ENCODE measurements around the gene SRGAP1. TPM values are rescaled to one million over a fixed set of nuclear protein-coding genes. Genes with fewer than 3 reads are reported as not detected.

Gene SRGAP1
- total and polyA plus RNA-seq, 2 of the 8 experiments (the other 6 are each of a cell fraction or from before 2014, with no cell fraction given) = 3.2 to 7.3 TPM

- no peak overlapping the region for H3K27ac ChIP-seq (ENCODE audit: low read depth, low read length)
- no peak overlapping the region for H4K5ac ChIP-seq (ENCODE audit: insufficient read length, low read depth, low read length)
- no peak overlapping the region for H2AFZ ChIP-seq (ENCODE audit: low read length)
- no peak overlapping the region for H2BK12ac ChIP-seq (ENCODE audit: low read depth, low read length)
- no peaks in the 10 kb centered on the region for H3K79me2 ChIP-seq (ENCODE audit: control insufficient read depth in 1 of 2, insufficient read depth in 2 of 2, low read length in 2 of 2)
- no peak overlapping the region for H3K4me2 ChIP-seq (ENCODE audit: insufficient read depth in 1 of 2, low read depth in 2 of 2, low read length in 2 of 2)
- no peak overlapping the region for H2BK15ac ChIP-seq (ENCODE audit: low read length)
- H3K23ac ChIP-seq (ENCODE audit: insufficient read length) = no peak overlapping the region
- no peaks in the 10 kb centered on the region for H3K27me3 ChIP-seq (replicated peaks in 1 of 4; ENCODE audit: control insufficient read depth in 3 of 4, extremely low read depth in 1 of 4, insufficient read depth in 3 of 4, low read length in 3 of 4)
- no peak overlapping the region for H3K4ac ChIP-seq (replicated peaks; ENCODE audit: insufficient read length, low read depth, low read length)
- POLR2A ChIA-PET (ENCODE audit: partially characterized antibody) = interaction anchor here (1.1 kb wide), 1 partner anchor 35 kb away, joined by 3 read pairs; no protein-coding TSS in a partner anchor
- no peak overlapping the region for H3K14ac ChIP-seq (ENCODE audit: insufficient read length)
- H2AK5ac ChIP-seq (ENCODE audit: low read depth, low read length) = no peak overlapping the region
- no peaks in the 10 kb centered on the region for H3K23me2 ChIP-seq (ENCODE audit: low read depth, low read length)
- no peak overlapping the region for H3K56ac ChIP-seq (replicated peaks; ENCODE audit: insufficient read length, low read depth, low read length)
- H4K8ac ChIP-seq (ENCODE audit: extremely low read depth, insufficient read depth, low read length) = no peak overlapping the region
- H3K9me3 ChIP-seq (ENCODE audit: insufficient read depth in 2 of 2, low read depth in 1 of 2, low read length in 1 of 2) = no peaks in the 10 kb centered on the region
- H2BK5ac ChIP-seq (ENCODE audit: low read depth, low read length) = no peak overlapping the region
- H2BK120ac ChIP-seq (replicated peaks; ENCODE audit: low read depth, low read length) = no peak overlapping the region
- no peak overlapping the region for H4K91ac ChIP-seq (replicated peaks; ENCODE audit: insufficient read length, low read length)
- H3K4me1 ChIP-seq (replicated peaks in 1 of 4; ENCODE audit: control insufficient read depth in 3 of 4, insufficient read depth in 4 of 4, low read length in 3 of 4) = no peaks in the 10 kb centered on the region
- CTCF ChIA-PET (ENCODE audit: partially characterized antibody) = no interaction called here
- no peak overlapping the region for H3K4me3 ChIP-seq (ENCODE audit: extremely low read depth in 1 of 4, insufficient read depth in 2 of 4, low read depth in 3 of 4, low read length in 4 of 4)
- FAIRE-seq (no peak), DNase-seq (ENCODE audit: low read depth in 1 of 2, low spot score in 2 of 2) (no peak)
- H3K18ac ChIP-seq (ENCODE audit: extremely low read depth, low read length) = no peak overlapping the region
- H3K36me3 ChIP-seq (ENCODE audit: control insufficient read depth in 2 of 4, insufficient read depth in 4 of 4, low read length in 3 of 4) = no peaks in the 10 kb centered on the region
- H3K79me1 ChIP-seq (ENCODE audit: low read depth, low read length) = no peaks in the 10 kb centered on the region
- no peak overlapping the region for H2BK20ac ChIP-seq (ENCODE audit: low read length)
- no peaks in the 10 kb centered on the region for H4K20me1 ChIP-seq (replicated peaks in 1 of 2; ENCODE audit: control insufficient read depth in 1 of 2, insufficient read depth in 2 of 2, low read length in 2 of 2)
- H3K9ac ChIP-seq (replicated peaks in 1 of 4; ENCODE audit: extremely low read depth in 1 of 4, low read depth in 3 of 4, low read length in 3 of 4) = no peak overlapping the region
- no peak for TF ChIP-seq EZH2 (IDR thresholded peaks at IDR 0.05; ENCODE audit: low read depth, low read length, severe bottlenecking)
- no peak for TF ChIP-seq BACH1 (IDR thresholded peaks at IDR 0.05; ENCODE audit: low read length)
- TF ChIP-seq BCL11A (IDR thresholded peaks at IDR 0.05; ENCODE audit: low read depth in 2 of 2, low read length in 2 of 2) = no peak
- no peak for TF ChIP-seq PHF8 (conservative IDR thresholded peaks at IDR 0.05; ENCODE audit: low read depth, low read length)
- TF ChIP-seq GABPA (IDR thresholded peaks at IDR 0.05; ENCODE audit: borderline replicate concordance, insufficient read depth, low read length) = no peak
- no peak for TF ChIP-seq RNF2 (IDR thresholded peaks at IDR 0.05; ENCODE audit: borderline replicate concordance, low read depth, low read length, missing control alignments, poor library complexity, severe bottlenecking)
- TF ChIP-seq TCF12 (IDR thresholded peaks at IDR 0.05; ENCODE audit: low read depth, low read length) = no peak
- TF ChIP-seq JUND (IDR thresholded peaks at IDR 0.05; ENCODE audit: low read length) = no peak
- no peak for TF ChIP-seq TBP (IDR thresholded peaks at IDR 0.05; ENCODE audit: low read depth, low read length)
- TF ChIP-seq USF2 (IDR thresholded peaks at IDR 0.05; ENCODE audit: low read length) = no peak
- TF ChIP-seq MAX (IDR thresholded peaks at IDR 0.05) = no peak
- TF ChIP-seq SUZ12 (IDR thresholded peaks at IDR 0.05; ENCODE audit: low read length) = no peak
- no peak for TF ChIP-seq KDM4A (IDR thresholded peaks at IDR 0.05; ENCODE audit: low read depth, low read length, severe bottlenecking)
- no peak for TF ChIP-seq SAP30 (IDR thresholded peaks at IDR 0.05; ENCODE audit: insufficient read depth, insufficient replicate concordance, low read length)
Measured at GRCh38 chr12:64120568-64120967, 276.1 kb downstream of the SRGAP1 start.
